C4-2B (cell line): ENCODE measurements around the gene IQGAP2.

ENCODE experiments used
- ZFX ChIP-seq: fragments of 450-650 bp; IDR thresholded peaks from 2 replicates; pipeline ENCODE4 v1.6.1; 2017
- TF ChIP-seq, protein P1 (sequence below): fragments of 450-650 bp; conservative IDR thresholded peaks from 2 replicates; pipeline ENCODE4 v1.5.1; 2017; ENCODE audit warnings: mild to moderate bottlenecking

GRCh38 chr5:76399268-76399667 lies 3.8 kb upstream of the IQGAP2 start:
- TF ChIP-seq, protein P1, sequence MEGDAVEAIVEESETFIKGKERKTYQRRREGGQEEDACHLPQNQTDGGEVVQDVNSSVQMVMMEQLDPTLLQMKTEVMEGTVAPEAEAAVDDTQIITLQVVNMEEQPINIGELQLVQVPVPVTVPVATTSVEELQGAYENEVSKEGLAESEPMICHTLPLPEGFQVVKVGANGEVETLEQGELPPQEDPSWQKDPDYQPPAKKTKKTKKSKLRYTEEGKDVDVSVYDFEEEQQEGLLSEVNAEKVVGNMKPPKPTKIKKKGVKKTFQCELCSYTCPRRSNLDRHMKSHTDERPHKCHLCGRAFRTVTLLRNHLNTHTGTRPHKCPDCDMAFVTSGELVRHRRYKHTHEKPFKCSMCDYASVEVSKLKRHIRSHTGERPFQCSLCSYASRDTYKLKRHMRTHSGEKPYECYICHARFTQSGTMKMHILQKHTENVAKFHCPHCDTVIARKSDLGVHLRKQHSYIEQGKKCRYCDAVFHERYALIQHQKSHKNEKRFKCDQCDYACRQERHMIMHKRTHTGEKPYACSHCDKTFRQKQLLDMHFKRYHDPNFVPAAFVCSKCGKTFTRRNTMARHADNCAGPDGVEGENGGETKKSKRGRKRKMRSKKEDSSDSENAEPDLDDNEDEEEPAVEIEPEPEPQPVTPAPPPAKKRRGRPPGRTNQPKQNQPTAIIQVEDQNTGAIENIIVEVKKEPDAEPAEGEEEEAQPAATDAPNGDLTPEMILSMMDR = no peak
- no peak for TF ChIP-seq ZFX
